IPS-18c (cell line): ENCODE data around the gene HOXD8.

Source experiments
- H3K4me3 ChIP-seq: 2 replicates; pipeline ENCODE4 v1.7.0; 2013; ENCODE audit warnings: low read depth, mild to moderate bottlenecking, low read length, moderate library complexity; ENCODE audit not compliant: insufficient read depth
- H3K9me3 ChIP-seq: one replicate; pipeline ENCODE4 v1.6.1; 2013; ENCODE audit warnings: mild to moderate bottlenecking, low read length, moderate library complexity; ENCODE audit not compliant: control insufficient read depth, insufficient read depth

Gene HOXD8

DNA sequence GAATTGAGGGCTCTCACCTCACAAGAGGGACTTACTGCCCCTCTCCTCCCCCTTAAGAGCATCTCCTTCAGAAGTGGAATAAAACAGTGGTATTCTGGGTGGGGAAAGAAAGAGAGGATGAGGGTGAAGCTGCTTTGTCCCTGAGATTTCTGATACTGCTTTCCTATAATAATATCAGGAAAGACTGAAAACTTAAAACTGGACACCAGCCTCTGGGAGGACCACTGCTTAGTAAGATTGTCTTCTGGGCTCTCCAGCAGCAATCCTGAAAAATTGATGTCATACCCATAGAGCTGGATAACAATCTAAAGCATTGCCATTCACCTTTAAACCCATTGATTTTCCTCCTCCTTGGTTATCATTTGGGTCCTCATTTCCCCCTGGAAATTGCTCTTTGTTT lies 17.1 kb downstream of the HOXD8 start:
- Histone ChIP-seq H3K9me3 (peaks cover 3% of the 10 kb centered on the region), H3K4me3 (no peak overlapping the region)

GRCh38 chr2:176147210-176147799 lies 17.8 kb downstream of the HOXD8 start:
- Histone ChIP-seq H3K4me3 (no peak overlapping the region), H3K9me3 (peaks cover 3% of the 10 kb centered on the region)

GRCh38 chr2:176147800-176148496 lies 18.4 kb downstream of the HOXD8 start:
- no peak overlapping the region for H3K4me3 ChIP-seq
- H3K9me3 ChIP-seq, result peaks cover 3% of the 10 kb centered on the region

- peaks cover 3% of the 10 kb centered on the region for H3K9me3 ChIP-seq
- H3K4me3 ChIP-seq, result no peak overlapping the region
Observed at GRCh38 chr2:176148751-176149421, 19.4 kb downstream of the HOXD8 start.

DNA sequence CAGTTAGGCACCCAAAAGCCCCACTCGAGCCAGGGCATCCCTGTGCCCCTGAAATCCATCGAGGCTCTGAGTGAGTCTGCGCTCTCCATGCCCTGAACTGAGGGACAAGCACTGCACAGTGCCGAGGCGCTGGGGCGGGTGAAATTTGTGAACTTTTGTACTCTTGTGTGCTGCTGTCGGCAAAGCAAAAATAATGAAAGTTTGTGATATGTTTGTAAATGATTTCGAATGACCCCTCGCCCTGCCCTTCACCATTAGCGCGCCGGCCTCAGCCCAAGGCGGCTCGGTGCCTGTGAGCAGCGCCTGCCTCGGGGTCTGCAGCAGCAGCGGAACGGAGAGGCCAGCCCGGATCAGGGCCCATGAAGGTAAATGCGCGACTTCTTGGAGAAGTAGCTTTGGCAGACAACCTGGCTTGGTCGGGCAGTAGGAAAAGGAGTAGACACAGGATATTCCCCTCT lies 20.0 kb downstream of the HOXD8 start:
- no peak overlapping the region for H3K4me3 ChIP-seq
- H3K9me3 ChIP-seq, result peaks cover 3% of the 10 kb centered on the region

DNA sequence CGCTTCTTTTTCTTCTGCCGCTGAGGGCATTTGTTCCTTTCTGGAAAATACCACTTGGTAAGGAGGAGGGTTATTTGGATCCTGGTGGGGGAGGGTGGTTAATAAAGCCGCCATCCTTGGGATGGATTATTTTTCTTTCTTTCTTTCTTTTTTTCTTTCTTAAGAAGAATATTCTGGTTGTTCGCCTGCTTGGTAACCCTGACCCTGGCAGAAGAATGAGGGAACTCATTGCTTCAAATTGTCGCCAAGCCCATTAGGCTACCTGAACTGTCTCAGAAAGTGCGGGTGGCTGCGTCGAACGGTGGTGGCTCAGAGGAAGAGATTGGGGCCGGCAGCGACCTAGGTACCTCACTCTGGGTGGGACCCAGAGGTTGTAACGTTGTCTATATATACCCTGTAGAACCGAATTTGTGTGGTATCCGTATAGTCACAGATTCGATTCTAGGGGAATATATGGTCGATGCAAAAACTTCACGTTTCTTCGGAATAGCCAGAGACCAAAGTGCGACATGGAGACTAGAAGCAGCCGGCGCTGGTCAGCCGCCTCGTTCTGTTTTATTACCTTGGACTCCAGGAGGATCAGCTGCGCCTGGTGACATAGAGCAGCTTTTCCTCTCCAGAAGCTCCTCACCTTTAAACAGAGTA lies 20.6 kb downstream of the HOXD8 start:
- Histone ChIP-seq H3K4me3 (no peak overlapping the region), H3K9me3 (peaks cover 3% of the 10 kb centered on the region)

DNA sequence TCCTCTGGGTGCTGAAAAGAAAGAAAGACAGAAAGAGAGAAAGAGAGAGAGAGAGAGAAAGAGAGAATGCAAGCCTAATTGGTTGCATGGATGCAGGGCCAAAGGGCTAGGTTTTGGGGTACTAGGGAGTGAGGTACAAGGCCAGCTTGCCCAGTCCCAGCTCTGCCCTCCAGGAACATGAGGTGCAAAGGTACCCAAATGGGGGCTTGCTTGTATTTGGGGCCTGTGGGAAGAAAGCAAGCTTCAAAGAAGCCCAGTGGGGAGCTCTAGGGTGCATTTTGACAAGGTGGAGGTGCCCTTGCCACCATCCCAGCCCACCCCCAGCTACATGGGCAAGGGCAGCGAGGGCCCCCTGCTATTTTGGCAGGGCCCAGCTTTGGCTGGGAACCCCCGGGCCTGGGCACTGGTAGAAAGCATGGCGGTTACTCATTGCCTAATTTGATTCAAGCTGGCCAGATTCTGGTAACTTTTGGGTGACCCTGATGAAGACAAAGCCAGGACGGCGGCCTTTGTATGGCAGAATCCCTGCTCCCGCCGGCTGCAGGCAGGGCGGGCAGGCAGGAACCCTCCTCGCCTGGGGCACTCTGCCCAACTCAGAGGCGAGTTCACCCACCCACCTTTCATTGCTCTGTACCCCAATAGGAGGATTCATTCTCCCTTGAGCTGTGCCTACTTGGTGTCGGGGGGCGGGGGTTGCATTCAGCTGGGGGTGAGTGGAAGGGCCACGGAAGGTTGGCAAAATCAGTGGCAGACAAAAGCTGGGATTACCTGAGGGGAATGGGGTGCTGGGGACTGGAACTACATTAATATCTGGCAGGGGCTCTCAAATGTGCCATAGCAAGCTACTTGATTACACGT lies 21.3 kb downstream of the HOXD8 start:
- H3K9me3 ChIP-seq, result no peaks in the 10 kb centered on the region
- no peak overlapping the region for H3K4me3 ChIP-seq

DNA sequence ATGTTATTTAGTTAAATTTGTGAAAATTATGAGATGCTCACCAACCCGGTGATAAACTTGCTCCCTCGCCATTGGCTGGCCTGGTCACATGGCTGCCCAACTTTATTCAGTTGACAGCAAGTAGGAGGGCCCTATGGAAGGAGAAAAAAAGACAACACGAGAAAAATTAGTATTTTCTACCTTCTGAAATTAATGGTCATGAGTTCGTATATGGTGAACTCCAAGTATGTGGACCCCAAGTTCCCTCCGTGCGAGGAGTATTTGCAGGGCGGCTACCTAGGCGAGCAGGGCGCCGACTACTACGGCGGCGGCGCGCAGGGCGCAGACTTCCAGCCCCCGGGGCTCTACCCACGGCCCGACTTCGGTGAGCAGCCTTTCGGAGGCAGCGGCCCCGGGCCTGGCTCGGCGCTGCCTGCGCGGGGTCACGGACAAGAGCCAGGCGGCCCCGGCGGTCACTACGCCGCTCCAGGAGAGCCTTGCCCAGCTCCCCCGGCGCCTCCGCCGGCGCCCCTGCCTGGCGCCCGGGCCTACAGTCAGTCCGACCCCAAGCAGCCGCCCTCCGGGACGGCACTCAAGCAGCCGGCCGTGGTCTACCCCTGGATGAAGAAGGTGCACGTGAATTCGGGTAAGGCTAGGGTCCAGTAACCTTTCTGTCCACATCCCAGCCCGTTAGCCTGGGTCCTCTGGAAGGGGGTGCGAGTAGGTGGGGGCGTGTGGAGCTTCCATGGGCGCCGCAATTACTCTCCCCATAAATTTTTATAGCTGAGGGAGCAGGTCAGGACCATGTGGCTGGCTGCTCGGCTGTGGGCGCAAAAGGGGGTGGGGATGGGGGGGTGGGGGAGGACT lies 22.2 kb downstream of the HOXD8 start, which contains the start of gene HOXD4:
Gene HOXD4 (plus strand): TSS at position 109 of the 846 bp plus-strand sequence. CDS start 84 bp downstream, at position 193.
- no peak within 1 kb of the TSS for H3K4me3 ChIP-seq

DNA sequence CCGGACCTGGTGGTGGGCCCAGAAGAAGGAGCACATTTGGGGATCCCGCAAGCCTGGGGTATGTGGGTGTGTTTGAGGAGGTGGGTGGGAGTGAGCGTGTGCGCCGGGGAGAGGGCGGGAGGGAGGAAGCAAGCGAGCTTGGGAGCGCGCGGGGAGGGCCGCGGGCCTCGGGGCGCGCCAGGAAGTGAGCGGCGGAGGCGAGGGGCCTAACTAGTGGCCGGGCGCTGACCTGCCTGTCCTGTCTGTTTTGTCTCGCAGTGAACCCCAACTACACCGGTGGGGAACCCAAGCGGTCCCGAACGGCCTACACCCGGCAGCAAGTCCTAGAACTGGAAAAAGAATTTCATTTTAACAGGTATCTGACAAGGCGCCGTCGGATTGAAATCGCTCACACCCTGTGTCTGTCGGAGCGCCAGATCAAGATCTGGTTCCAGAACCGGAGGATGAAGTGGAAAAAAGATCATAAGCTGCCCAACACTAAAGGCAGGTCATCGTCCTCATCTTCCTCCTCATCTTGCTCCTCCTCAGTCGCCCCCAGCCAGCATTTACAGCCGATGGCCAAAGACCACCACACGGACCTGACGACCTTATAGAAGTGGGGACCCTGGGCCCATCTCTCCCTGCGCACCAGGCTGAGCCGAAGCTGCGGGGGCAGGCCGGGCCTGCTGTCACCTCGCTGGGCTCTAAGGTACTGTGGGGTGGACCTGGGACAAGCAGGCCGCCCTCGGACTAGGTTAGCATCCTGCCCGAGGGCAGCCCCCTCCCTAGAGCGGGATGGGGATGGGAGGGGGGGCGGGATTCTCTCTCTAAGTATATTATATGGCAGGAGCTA lies 23.1 kb downstream of the HOXD8 start:
- H3K4me3 ChIP-seq, result no peak overlapping the region
- no peaks in the 10 kb centered on the region for H3K9me3 ChIP-seq

More for the DNA sequence above, 22.2 kb downstream of the HOXD8 start, which contains the start of gene HOXD4:
- H3K9me3 ChIP-seq, result no peaks in the 10 kb centered on the region

- H3K4me3 ChIP-seq, result no peak overlapping the region
- H3K9me3 ChIP-seq, result no peaks in the 10 kb centered on the region
Observed at GRCh38 chr2:176154576-176155252, 25.2 kb downstream of the HOXD8 start.

DNA sequence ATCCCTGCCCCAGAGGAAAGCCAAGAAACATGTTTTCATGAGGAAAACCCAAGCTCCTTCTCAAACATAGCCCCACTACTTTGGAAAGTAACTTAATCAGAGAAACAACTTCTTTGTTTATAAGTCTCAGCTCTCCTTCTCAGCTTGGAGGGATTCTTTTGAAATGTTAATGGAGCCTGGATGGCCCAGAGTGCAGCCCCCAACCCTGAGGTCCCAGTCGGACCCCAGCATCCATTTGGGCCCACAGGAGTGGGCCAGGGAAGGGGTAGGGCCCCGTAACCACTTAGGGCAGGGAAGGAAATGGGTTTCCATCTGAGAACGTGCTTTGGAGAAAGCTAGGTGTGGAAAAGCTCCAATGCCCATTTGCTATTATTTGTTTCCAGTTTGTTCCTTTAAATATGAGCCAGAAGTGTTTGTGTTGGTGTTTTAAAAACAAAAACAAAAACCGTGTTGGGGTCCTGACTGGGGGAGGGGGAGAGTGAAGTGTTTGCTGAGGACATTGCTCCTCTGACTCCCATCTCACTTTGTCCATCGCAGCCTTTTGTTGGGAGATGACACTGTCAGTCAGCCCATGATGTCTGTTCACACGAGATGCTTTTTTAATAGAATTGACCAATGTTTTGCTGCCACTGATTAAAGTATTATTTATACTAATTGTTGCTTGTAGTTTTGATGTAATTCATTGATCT lies 26.0 kb downstream of the HOXD8 start:
- H3K4me3 ChIP-seq, result no peak overlapping the region
- H3K9me3 ChIP-seq, result no peaks in the 10 kb centered on the region

- no peaks in the 10 kb centered on the region for H3K9me3 ChIP-seq
- no peak overlapping the region for H3K4me3 ChIP-seq
Observed at GRCh38 chr2:176156301-176156806, 26.8 kb downstream of the HOXD8 start.

- Histone ChIP-seq H3K9me3 (no peaks in the 10 kb centered on the region), H3K4me3 (no peak within 1 kb of the TSS)
Observed at GRCh38 chr2:176156807-176157498, 27.4 kb downstream of the HOXD8 start, which contains the start of gene HOXD3. TSS of gene HOXD3 (plus strand) at chr2:176157307. CDS start at chr2:176169115, 11,808 bp downstream.
